K562 (cell line): ENCODE results near the gene TMEM131L. TPM values are rescaled to one million over a fixed set of nuclear protein-coding genes. Genes with fewer than 3 reads are reported as not detected.
A peak's percentile ranks its signal among the peaks of the same experiment; 100 is the strongest.

Experiments
- ATAC-seq: fragments of 200-7000 bp; cut with Tn5 transposase; 3 replicates; pipeline ENCODE4 v1.9.1; 2020; ENCODE audit warnings: moderate library complexity
- BruUV-seq: library from RNA; stranded (reverse); fragments of 400-500 nt; replicated peaks from 2 replicates; lab custom pipeline; 2021; lab: Mats Ljungman, UMichigan
- CTCF ChIA-PET: fragments of 300-600 bp; formaldehyde crosslinking; extraction: SDS; loops from one replicate; lab custom pipeline; 2021; ENCODE audit warnings: low intra/inter-chr PET ratio; lab: Yijun Ruan, JAX
- POLR2A ChIA-PET: fragments of 300-600, 350-650 bp; sonication (Branson Sonifier 250); formaldehyde crosslinking; extraction: SDS; loops from one replicate; lab custom pipeline; 2021; ENCODE audit warnings: antibody characterized with exemption, inconsistent platforms; lab: Yijun Ruan, JAX
- DNase-seq, 4 experiments: peaks; one replicate each; pipeline versions ENCODE4 v3.0.0 to v3.0.0-alpha.2; 2011 to 2018; ENCODE audit warnings: low spot score in 3 of 4, mixed read lengths in 3 of 4; ENCODE audit errors: extremely low read depth in 1 of 4
- FAIRE-seq: peaks from 2 replicates; lab custom pipeline; 2011; peaks lifted over from hg19 to GRCh38; lab: Jason Lieb, UNC
- H2AFZ ChIP-seq: 2 replicates; pipeline ENCODE4 v1.6.0; 2011; ENCODE audit warnings: low read depth, low read length, control low read depth, inconsistent platforms
- H3K27ac ChIP-seq: fragments of 200-600 bp; 3 replicates; pipeline ENCODE4 v1.8.0; 2011; ENCODE audit warnings: low read depth, mild to moderate bottlenecking, control low read depth, inconsistent platforms, low read length, moderate library complexity, mixed read lengths; ENCODE audit errors: extremely low read depth
- H3K27me3 ChIP-seq, 2 experiments: fragments of 300-600 bp in 1 of 2; 2 replicates in 1 of 2; 3 replicates in 1 of 2; pipeline versions ENCODE4 v1.6.0 to v1.8.0; 2011; ENCODE audit warnings: inconsistent platforms in 2 of 2, low read length in 2 of 2, mild to moderate bottlenecking in 1 of 2, mixed read lengths in 1 of 2, moderate library complexity in 1 of 2; ENCODE audit not compliant: control insufficient read depth in 2 of 2, insufficient read depth in 2 of 2
- H3K36me3 ChIP-seq: fragments of 300-600 bp; 3 replicates; pipeline ENCODE4 v1.8.0; 2011; ENCODE audit warnings: mild to moderate bottlenecking, low read length, inconsistent platforms; ENCODE audit not compliant: control insufficient read depth, insufficient read depth
- H3K4me1 ChIP-seq, 2 experiments: fragments of 200-600 bp in 1 of 2; replicated peaks in 1 of 2; 2 replicates in 1 of 2; 3 replicates in 1 of 2; pipeline versions ENCODE4 v1.5.1 to v1.8.0; 2011; ENCODE audit warnings: inconsistent platforms in 2 of 2, low read length in 2 of 2, mild to moderate bottlenecking in 1 of 2, mixed read lengths in 1 of 2, moderate library complexity in 1 of 2; ENCODE audit not compliant: control insufficient read depth in 2 of 2, insufficient read depth in 2 of 2
- H3K4me2 ChIP-seq: 2 replicates; pipeline ENCODE4 v1.6.1; 2011; ENCODE audit warnings: low read length, control low read depth, inconsistent platforms, mixed read lengths; ENCODE audit not compliant: insufficient read depth
- H3K4me3 ChIP-seq: fragments of 200-600 bp; sonication (generic), shearing (Covaris generic); 2 replicates; pipeline ENCODE4 v1.5.1; 2016; ENCODE audit warnings: control low read depth, inconsistent platforms
- H3K79me2 ChIP-seq: fragments of 200-600 bp; 3 replicates; pipeline ENCODE4 v1.8.0; 2011; ENCODE audit warnings: low read length, inconsistent platforms; ENCODE audit not compliant: control insufficient read depth, insufficient read depth
- H3K9ac ChIP-seq, 2 experiments: 2 replicates each; pipeline versions ENCODE4 v1.6.0 to v1.6.1; 2011; ENCODE audit warnings: low read depth in 2 of 2, low read length in 2 of 2, control low read depth in 1 of 2, inconsistent platforms in 1 of 2, mild to moderate bottlenecking in 1 of 2, mixed read lengths in 1 of 2; ENCODE audit not compliant: insufficient read depth in 1 of 2
- H3K9me1 ChIP-seq: one replicate; pipeline ENCODE4 v1.6.0; 2011; ENCODE audit warnings: inconsistent platforms, mild to moderate bottlenecking, low read length, moderate library complexity; ENCODE audit not compliant: control insufficient read depth, insufficient read depth
- H3K9me3 ChIP-seq: replicated peaks from 2 replicates; pipeline ENCODE4 v1.5.1; 2011; ENCODE audit warnings: low read depth, low read length, inconsistent platforms; ENCODE audit not compliant: control insufficient read depth, insufficient read depth
- H4K20me1 ChIP-seq: replicated peaks from 2 replicates; pipeline ENCODE4 v1.6.1; 2011; ENCODE audit warnings: low read length, inconsistent platforms, mixed read lengths; ENCODE audit not compliant: control insufficient read depth, insufficient read depth
- ARID4B ChIP-seq: sonication (generic); formaldehyde crosslinking; IDR thresholded peaks from 2 replicates; pipeline ENCODE4 v1.8.0; 2022; ENCODE audit warnings: mild to moderate bottlenecking, missing genetic modification reagents
- ASH1L ChIP-seq: fragments of 450-650 bp; IDR thresholded peaks from 2 replicates; pipeline ENCODE4 v1.6.1; 2018; ENCODE audit warnings: borderline replicate concordance, mild to moderate bottlenecking, low read depth; ENCODE audit not compliant: partially characterized antibody
- BCL6 ChIP-seq: fragments of 250-450 bp; sonication (Bioruptor Pico); IDR thresholded peaks from 2 replicates; pipeline ENCODE4 v1.4.0; 2020
- GATA2 ChIP-seq: sonication (generic); formaldehyde crosslinking; IDR thresholded peaks from 2 replicates; pipeline ENCODE4 v1.4.0; 2020; ENCODE audit warnings: mild to moderate bottlenecking, missing genetic modification reagents
- HNRNPK ChIP-seq: fragments of 200-400 bp; formaldehyde crosslinking; IDR thresholded peaks from one replicate; pipeline ENCODE4 v1.6.1; 2018; ENCODE audit warnings: mild to moderate bottlenecking, low read depth, low read length; ENCODE audit not compliant: poor library complexity, severe bottlenecking
- KLF13 ChIP-seq: fragments of 450-650 bp; IDR thresholded peaks from 2 replicates; pipeline ENCODE4 v1.6.1; 2016; ENCODE audit warnings: missing genetic modification characterization, low read depth, mild to moderate bottlenecking, missing compliant biosample characterization, moderate library complexity, borderline replicate concordance
- NEUROD1 ChIP-seq: fragments of 150-350 bp; IDR thresholded peaks from 2 replicates; pipeline ENCODE4 v1.6.1; 2014; ENCODE audit warnings: borderline replicate concordance, low read length, low read depth; ENCODE audit not compliant: partially characterized antibody
- PCBP2 ChIP-seq: fragments of 200-400 bp; formaldehyde crosslinking; IDR thresholded peaks from 2 replicates; pipeline ENCODE4 v1.6.1; 2018; ENCODE audit warnings: low read length, low read depth, mild to moderate bottlenecking, moderate library complexity; ENCODE audit not compliant: poor library complexity, severe bottlenecking
- PRPF4 ChIP-seq: fragments of 200-400 bp; formaldehyde crosslinking; IDR thresholded peaks from one replicate; pipeline ENCODE4 v1.6.1; 2017; ENCODE audit warnings: low read length, low read depth, mild to moderate bottlenecking; ENCODE audit not compliant: insufficient read depth, poor library complexity, severe bottlenecking
- RFX1 ChIP-seq: fragments of 450-650 bp; IDR thresholded peaks from 2 replicates; pipeline ENCODE4 v1.6.1; 2016; ENCODE audit warnings: mild to moderate bottlenecking, moderate library complexity
- SIX5 ChIP-seq, 2 experiments: IDR thresholded peaks; 2 replicates each; pipeline ENCODE4 v1.6.1; 2011; ENCODE audit warnings: low read length in 2 of 2, borderline replicate concordance in 1 of 2, low read depth in 1 of 2, mild to moderate bottlenecking in 1 of 2, moderate library complexity in 1 of 2; ENCODE audit not compliant: insufficient read depth in 1 of 2
- SRSF7 ChIP-seq: fragments of 200-400 bp; formaldehyde crosslinking; optimal IDR thresholded peaks from 2 replicates; pipeline ENCODE3; 2017; ENCODE audit warnings: mild to moderate bottlenecking, low read depth, low read length
- ZNF766 ChIP-seq: fragments of 200-800 bp; sonication (Bioruptor generic); conservative IDR thresholded peaks from 2 replicates; pipeline ENCODE4 v1.6.1; 2016; ENCODE audit warnings: missing genetic modification characterization, missing compliant biosample characterization
- WGBS: fragments of 100-300 bp; shearing (Covaris generic); methylation state at CpG from one replicate; pipeline ENCODE4 v1.1.6; 2016; ENCODE audit warnings: low coverage, mixed read lengths; ENCODE audit not compliant: insufficient coverage; ENCODE audit errors: missing lambda C conversion rate; 5-methylcytosine and 5-hydroxymethylcytosine counted together
- in situ Hi-C: fragments of 300-500 bp; cut with MboI; formaldehyde crosslinking; loops from 4 replicates; pipeline ENCODE4 v1.15.0; 2018; ENCODE audit warnings: inconsistent platforms, mixed read lengths
- intact Hi-C: fragments of 100-400 bp; cut with micrococcal nuclease; formaldehyde crosslinking; loops from 2 replicates; pipeline ENCODE4 v1.14.2; 2022
- polyA plus RNA-seq, 8 experiments: library from polyadenylated mRNA; depleted of rRNA in 4 of 8; stranded (reverse) in 5 of 8; unstranded in 3 of 8; fragments of >200 nt; fragmentation: Nextera tagmentation in 2 of 8; fragmentation: Illumina TruSeq in 1 of 8; extraction: Ambion mirVana in 2 of 8; extraction: Trizol in 1 of 8; gene quantifications; 2 replicates each; pipeline versions ENCODE4 v1.2.1 to v1.2.3, GENCODE V29; 2011 to 2014; ENCODE audit warnings: inconsistent platforms in 1 of 8, missing spikeins in 1 of 8
- total RNA-seq, 7 experiments: library from RNA; depleted of rRNA in 6 of 7; stranded (reverse); fragments of >200 nt in 6 of 7; fragmentation: Illumina TruSeq in 2 of 7; extraction: Trizol in 2 of 7; gene quantifications; 2 replicates each; pipeline versions ENCODE4 v1.2.1 to v1.2.3, GENCODE V29; 2011 to 2021; ENCODE audit warnings: low replicate concordance in 1 of 7

The TMEM131L gene
- total and polyA plus RNA-seq, 9 of the 15 experiments (the other 6 are each of a cell fraction or from before 2014, with no cell fraction given) = 1.2 to 20.8 (median 12.9) TPM

DNA sequence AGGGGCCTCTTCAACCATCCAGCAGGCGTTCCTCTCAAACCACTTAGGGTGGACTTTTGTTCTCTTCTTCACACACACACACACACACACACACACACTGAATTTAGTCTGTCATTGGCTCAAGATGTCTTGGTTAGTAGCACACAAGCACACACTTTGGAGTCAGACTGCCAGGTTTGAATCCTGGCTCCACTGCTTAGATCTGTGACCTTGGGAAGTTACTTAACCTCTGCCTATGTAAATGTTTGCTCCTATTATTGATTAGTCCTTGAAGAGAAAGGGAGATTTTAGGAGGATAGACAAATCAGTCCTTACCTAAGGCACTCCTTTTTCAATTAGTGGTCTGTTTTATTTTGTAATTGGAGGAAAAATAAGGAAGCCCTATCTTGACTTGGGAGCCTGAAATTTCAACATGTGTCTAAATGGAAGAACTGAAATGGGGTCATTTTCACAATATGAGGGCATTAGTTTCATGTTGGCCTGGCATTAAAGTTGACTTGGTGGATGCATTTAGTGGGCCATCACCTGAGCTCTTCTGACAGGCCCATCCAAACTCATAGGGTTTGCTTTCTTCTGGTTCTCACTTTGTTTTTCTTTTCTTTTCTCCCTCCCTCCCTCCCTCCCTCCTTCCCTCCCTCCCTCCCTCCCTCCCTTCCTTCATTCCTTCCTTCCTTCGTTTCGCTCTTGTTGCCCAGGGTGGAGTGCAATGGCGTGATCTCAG is 13.3 kb upstream of the TMEM131L start:
- in situ Hi-C loops = no loop called here
- no peak overlapping the region for H3K4me2 ChIP-seq

More for the DNA sequence above, 13.3 kb upstream of the TMEM131L start:
- Histone ChIP-seq H3K36me3 (no peaks in the 10 kb centered on the region), H3K4me1 (peaks cover 0 to 4% of the 10 kb centered on the region in 2 experiments; a peak in 2 of 5 replicates), H3K9ac (no peak overlapping the region), H3K9me3 (no peaks in the 10 kb centered on the region), H2AFZ (no peak overlapping the region), H3K79me2 (no peaks in the 10 kb centered on the region), H4K20me1 (no peaks in the 10 kb centered on the region), H3K4me3 (no peak overlapping the region), H3K27ac (no peak overlapping the region), H3K9me1 (no peaks in the 10 kb centered on the region), H3K27me3 (no peaks in the 10 kb centered on the region)
- no peak for TF ChIP-seq ARID4B
- no peak for TF ChIP-seq BCL6 (CRISPR knock-in tag)
- no peak for TF ChIP-seq KLF13
- TF ChIP-seq SIX5 (IDR thresholded peaks at IDR 0.05; ENCODE audit: borderline replicate concordance in 1 of 2, insufficient read depth in 1 of 2, low read depth in 1 of 2, low read length in 2 of 2) = no peak
- no peak for TF ChIP-seq PRPF4
- TF ChIP-seq NEUROD1 = no peak
- TF ChIP-seq RFX1 = no peak
- no peak for TF ChIP-seq ZNF766
- no peak for TF ChIP-seq GATA2 (CRISPR knock-in tag)
- no peak for TF ChIP-seq SRSF7
- TF ChIP-seq HNRNPK = peak; percentile 69
- TF ChIP-seq PCBP2 = peak; percentile 54
- no peak for TF ChIP-seq ASH1L
- ChIA-PET POLR2A (no interaction called here), CTCF (no interaction called here)
- no peak; the same call in 2 of the 3 replicates for ATAC-seq
- intact Hi-C loops = no loop called here
- FAIRE-seq = no peak
- DNase-seq = no peak
- WGBS = 64% methylated on average over 1 of the region's 4 CpGs
- no TSS peak for BruUV-seq
